ENCODE results near the gene PDZD7. TPM values are rescaled to one million over a fixed set of nuclear protein-coding genes. Genes with fewer than 3 reads are reported as not detected.
"Not testable (repeated sequence)": the region's sequence is repeated elsewhere in the genome, so short reads cannot be mapped to it uniquely, and the experiment has no call there.

PDZD7 gene
- total RNA-seq, 2 donors from 2014 or later: 0.19 to 0.42 TPM

GRCh38 chr10:101036726-101037125, 5.8 kb upstream of the PDZD7 start:
- TF ChIP-seq CTCF (IDR thresholded peaks at IDR 0.05): no peak
- H3K36me3 ChIP-seq: peaks cover 6% of the 10 kb centered on the region
- peaks cover 3% of the 10 kb centered on the region for H3K4me1 ChIP-seq
- H3K27ac ChIP-seq: no peak overlapping the region
- intact Hi-C loops (cut with DNase I): no loop called here
- no peak overlapping the region for H3K4me3 ChIP-seq
- H3K27me3 ChIP-seq: no peaks in the 10 kb centered on the region
- no peak overlapping the region for H3K9ac ChIP-seq (ENCODE audit: low read depth in 2 of 2, low read length in 2 of 2)
- no peak for DNase-seq
- no peaks in the 10 kb centered on the region for H3K9me3 ChIP-seq

- Histone ChIP-seq H3K4me3 (no peak overlapping the region), H3K9ac (ENCODE audit: low read depth in 2 of 2, low read length in 2 of 2) (no peak overlapping the region), H3K27ac (no peak overlapping the region), H3K4me1 (peaks cover 3% of the 10 kb centered on the region), H3K27me3 (no peaks in the 10 kb centered on the region), H3K9me3 (no peaks in the 10 kb centered on the region), H3K36me3 (peaks cover 6% of the 10 kb centered on the region)
- intact Hi-C loops (cut with DNase I): no loop called here
- DNase-seq: no peak
- no peak for TF ChIP-seq CTCF (IDR thresholded peaks at IDR 0.05)
These were observed 5.2 kb upstream of the PDZD7 start for GRCh38 chr10:101035916-101036702.

- H3K27me3 ChIP-seq: no peaks in the 10 kb centered on the region
- H3K4me3 ChIP-seq: no peak overlapping the region
- no peak overlapping the region for H3K27ac ChIP-seq
- peak overlapping the region in 1 of 2 donors; percentile 9 for H3K9ac ChIP-seq (ENCODE audit: low read depth in 2 of 2, low read length in 2 of 2)
- H3K36me3 ChIP-seq: peaks cover 6% of the 10 kb centered on the region
- no peak for DNase-seq
- no peak for TF ChIP-seq CTCF (IDR thresholded peaks at IDR 0.05)
- intact Hi-C loops (cut with DNase I): no loop called here
- peaks cover 8% of the 10 kb centered on the region for H3K4me1 ChIP-seq
- H3K9me3 ChIP-seq: no peaks in the 10 kb centered on the region
These were observed 4.4 kb upstream of the PDZD7 start for GRCh38 chr10:101035314-101035713.

GRCh38 chr10:101034404-101034803, 3.5 kb upstream of the PDZD7 start:
- DNase-seq; intact Hi-C loops (cut with DNase I); H3K4me3 ChIP-seq; H3K4me1 ChIP-seq; H3K27ac ChIP-seq; H3K9ac ChIP-seq (ENCODE audit: low read depth in 2 of 2, low read length in 2 of 2); H3K36me3 ChIP-seq; H3K9me3 ChIP-seq; H3K27me3 ChIP-seq: not testable (repeated sequence)

GRCh38 chr10:101033276-101033675, 2.3 kb upstream of the PDZD7 start:
- peaks cover 8% of the 10 kb centered on the region for H3K4me1 ChIP-seq
- TF ChIP-seq CTCF (IDR thresholded peaks at IDR 0.05): no peak
- peak overlapping the region; percentile 90 for H3K27ac ChIP-seq
- H3K9ac ChIP-seq (ENCODE audit: low read depth in 2 of 2, low read length in 2 of 2): peak overlapping the region; percentile 85 to 90
- intact Hi-C loops (cut with DNase I): no loop called here
- no peak for DNase-seq
- peak overlapping the region; percentile 76 for H3K4me3 ChIP-seq
- H3K9me3 ChIP-seq: no peaks in the 10 kb centered on the region
- no peaks in the 10 kb centered on the region for H3K36me3 ChIP-seq
- no peaks in the 10 kb centered on the region for H3K27me3 ChIP-seq

GRCh38 chr10:101032637-101033224, 1.8 kb upstream of the PDZD7 start:
- peak overlapping the region; percentile 85 to 90 for H3K9ac ChIP-seq (ENCODE audit: low read depth in 2 of 2, low read length in 2 of 2)
- H3K4me1 ChIP-seq: peaks cover 8% of the 10 kb centered on the region

More at GRCh38 chr10:101032637-101033224, 1.8 kb upstream of the PDZD7 start:
- peak overlapping the region; percentile 90 for H3K27ac ChIP-seq
- H3K27me3 ChIP-seq: no peaks in the 10 kb centered on the region
- H3K36me3 ChIP-seq: no peaks in the 10 kb centered on the region
- no peak for TF ChIP-seq CTCF (IDR thresholded peaks at IDR 0.05)
- intact Hi-C loops (cut with DNase I): no loop called here
- DNase-seq: peak; percentile 61
- H3K4me3 ChIP-seq: peak overlapping the region; percentile 76
- no peaks in the 10 kb centered on the region for H3K9me3 ChIP-seq
